CD14-positive monocyte (primary cell): ENCODE results near the gene PCCB. TPM values are rescaled to one million over a fixed set of nuclear protein-coding genes. Genes with fewer than 3 reads are reported as not detected.

Experiments used
- DNase-seq, 3 donors: peaks; one replicate each; pipeline ENCODE4 v3.0.0-alpha.2; 2011 to 2022
- H2AFZ ChIP-seq: 2 replicates; pipeline ENCODE4 v1.6.0; 2012; ENCODE audit warnings: mild to moderate bottlenecking, low read depth, low read length, inconsistent platforms; ENCODE audit not compliant: insufficient read depth, poor library complexity, severe bottlenecking
- H3K27ac ChIP-seq, 2 donors: 1 replicate in 1 of 2; 2 replicates in 1 of 2; pipeline ENCODE4 v1.5.1; 2012 to 2013; ENCODE audit warnings: low read length in 2 of 2, control low read depth in 1 of 2, inconsistent platforms in 1 of 2, low read depth in 1 of 2, mild to moderate bottlenecking in 1 of 2
- H3K27me3 ChIP-seq, 2 donors: one replicate each; pipeline versions ENCODE4 v1.6.0 to v1.6.1; 2011 to 2013; ENCODE audit warnings: low read length in 2 of 2; ENCODE audit not compliant: control insufficient read depth in 2 of 2, insufficient read depth in 2 of 2
- H3K36me3 ChIP-seq, 2 donors: replicated peaks in 1 of 2; 1 replicate in 1 of 2; 2 replicates in 1 of 2; pipeline versions ENCODE4 v1.5.1 to v1.6.1; 2012 to 2013; ENCODE audit warnings: low read length in 2 of 2, control low read depth in 1 of 2, inconsistent platforms in 1 of 2, mild to moderate bottlenecking in 1 of 2; ENCODE audit not compliant: insufficient read depth in 2 of 2, control insufficient read depth in 1 of 2
- H3K4me1 ChIP-seq, 2 donors: 1 replicate in 1 of 2; 2 replicates in 1 of 2; pipeline versions ENCODE4 v1.5.1 to v1.6.1; 2012 to 2013; ENCODE audit warnings: low read length in 2 of 2, control low read depth in 1 of 2, inconsistent platforms in 1 of 2, mild to moderate bottlenecking in 1 of 2, moderate library complexity in 1 of 2; ENCODE audit not compliant: insufficient read depth in 2 of 2, control insufficient read depth in 1 of 2
- H3K4me2 ChIP-seq: replicated peaks from 2 replicates; pipeline ENCODE3; 2012; ENCODE audit warnings: low read length, moderate library complexity, mild to moderate bottlenecking; ENCODE audit not compliant: poor library complexity, severe bottlenecking; ENCODE audit errors: extremely low read depth
- H3K4me3 ChIP-seq, 3 experiments: fragments of 200-600 bp in 1 of 3; sonication (generic) in 1 of 3; replicated peaks in 1 of 3; 1 replicate in 2 of 3; 2 replicates in 1 of 3; pipeline ENCODE4 v1.5.1; 2011 to 2013; ENCODE audit warnings: low read length in 3 of 3, mild to moderate bottlenecking in 3 of 3, control low read depth in 2 of 3, low read depth in 2 of 3, inconsistent platforms in 1 of 3, moderate library complexity in 1 of 3
- H3K79me2 ChIP-seq: 2 replicates; pipeline ENCODE4 v1.6.0; 2012; ENCODE audit warnings: mild to moderate bottlenecking, control low read depth, inconsistent platforms, low read length, moderate library complexity; ENCODE audit not compliant: insufficient read depth
- H3K9ac ChIP-seq: 2 replicates; pipeline ENCODE4 v1.6.0; 2017; ENCODE audit warnings: low read length, mild to moderate bottlenecking; ENCODE audit not compliant: insufficient read depth, poor library complexity, severe bottlenecking
- H3K9me3 ChIP-seq, 2 donors: replicated peaks in 1 of 2; 1 replicate in 1 of 2; 2 replicates in 1 of 2; pipeline versions ENCODE4 v1.5.1 to v1.6.1; 2012 to 2013; ENCODE audit warnings: low read length in 2 of 2, control low read depth in 1 of 2; ENCODE audit not compliant: control insufficient read depth in 1 of 2, insufficient read depth in 1 of 2
- H4K20me1 ChIP-seq: 2 replicates; pipeline ENCODE4 v1.6.0; 2012; ENCODE audit warnings: mild to moderate bottlenecking, low read length, control low read depth, moderate library complexity; ENCODE audit not compliant: insufficient read depth
- H3K27ac Mint-ChIP-seq, 7 donors: one replicate each; pipeline ENCODE4 v1.8.0; 2020; ENCODE audit warnings: mild to moderate bottlenecking in 7 of 7, mixed read lengths in 7 of 7, moderate library complexity in 6 of 7, inconsistent platforms in 2 of 7
- H3K27me3 Mint-ChIP-seq, 3 donors: one replicate each; pipeline ENCODE4 v1.8.0; 2021 to 2022; ENCODE audit warnings: low read depth in 3 of 3, mild to moderate bottlenecking in 3 of 3, mixed read lengths in 3 of 3, moderate library complexity in 3 of 3, inconsistent platforms in 1 of 3
- H3K36me3 Mint-ChIP-seq, 2 donors: one replicate each; pipeline ENCODE4 v1.8.0; 2020; ENCODE audit warnings: mixed read lengths in 2 of 2, inconsistent platforms in 1 of 2, mild to moderate bottlenecking in 1 of 2
- H3K4me1 Mint-ChIP-seq: one replicate; pipeline ENCODE4 v1.8.0; 2020; ENCODE audit warnings: mild to moderate bottlenecking, mixed read lengths
- H3K4me3 Mint-ChIP-seq, 2 donors: one replicate each; pipeline ENCODE4 v1.8.0; 2020; ENCODE audit warnings: mild to moderate bottlenecking in 2 of 2, mixed read lengths in 2 of 2, moderate library complexity in 1 of 2
- H3K9me3 Mint-ChIP-seq, 7 donors: one replicate each; pipeline ENCODE4 v1.8.0; 2020 to 2022; ENCODE audit warnings: mixed read lengths in 7 of 7, mild to moderate bottlenecking in 6 of 7, moderate library complexity in 6 of 7, inconsistent platforms in 2 of 7
- CTCF ChIP-seq: fragments of 200-600 bp; IDR thresholded peaks from one replicate; pipeline ENCODE4 v1.8.0; 2022; ENCODE audit warnings: antibody characterized with exemption, mild to moderate bottlenecking
- WGBS: methylation state at CpG from one replicate; pipeline ENCODE4 v1.1.5; 2013; ENCODE audit warnings: missing lambda C conversion rate; ENCODE audit not compliant: insufficient coverage; 5-methylcytosine and 5-hydroxymethylcytosine counted together
- intact Hi-C, 2 donors: fragments of 100-400 bp; cut with micrococcal nuclease; formaldehyde crosslinking; loops; one replicate each; pipeline versions ENCODE4 v1.15.0 to v1.15.1; 2023
- polyA plus RNA-seq, 3 donors: library from polyadenylated mRNA; depleted of rRNA in 1 of 3; unstranded in 2 of 3; stranded (reverse) in 1 of 3; fragments of 300-500 nt in 2 of 3; fragments of >200 nt in 1 of 3; fragmentation: Illumina TruSeq in 2 of 3; gene quantifications; 1 replicate in 2 of 3; 2 replicates in 1 of 3; pipeline ENCODE4 v1.2.3, GENCODE V29; 2012 to 2021

The PCCB gene
- polyA plus RNA-seq, 3 donors: 13.1 to 41.7 (median 31.6) TPM

GRCh38 chr3:136377508-136377907, 127.4 kb downstream of the PCCB start:
- H3K36me3 Mint-ChIP-seq: peaks cover 20 to 43% of the 10 kb centered on the region in 2 donors
- no peak for TF ChIP-seq CTCF
- Histone ChIP-seq H4K20me1 (no peaks in the 10 kb centered on the region), H3K27me3 (no peaks in the 10 kb centered on the region), H3K27ac (no peak overlapping the region), H3K4me1 (no peaks in the 10 kb centered on the region), H2AFZ (no peak overlapping the region), H3K4me2 (no peak overlapping the region), H3K79me2 (no peaks in the 10 kb centered on the region), H3K4me3 (no peak overlapping the region), H3K36me3 (peaks cover 4 to 14% of the 10 kb centered on the region in 2 donors), H3K9me3 (no peaks in the 10 kb centered on the region), H3K9ac (no peak overlapping the region)
- no CpG with 5 or more reads among the region's 2 CpGs for WGBS
- no peak overlapping the region for H3K27ac Mint-ChIP-seq
- H3K4me1 Mint-ChIP-seq: no peaks in the 10 kb centered on the region
- no peak overlapping the region for H3K4me3 Mint-ChIP-seq
- DNase-seq: no peak
- no peaks in the 10 kb centered on the region for H3K27me3 Mint-ChIP-seq
- intact Hi-C loops: no loop called here
- peaks cover 0 to 9% (median 3%) of the 10 kb centered on the region in 7 donors for H3K9me3 Mint-ChIP-seq

DNA sequence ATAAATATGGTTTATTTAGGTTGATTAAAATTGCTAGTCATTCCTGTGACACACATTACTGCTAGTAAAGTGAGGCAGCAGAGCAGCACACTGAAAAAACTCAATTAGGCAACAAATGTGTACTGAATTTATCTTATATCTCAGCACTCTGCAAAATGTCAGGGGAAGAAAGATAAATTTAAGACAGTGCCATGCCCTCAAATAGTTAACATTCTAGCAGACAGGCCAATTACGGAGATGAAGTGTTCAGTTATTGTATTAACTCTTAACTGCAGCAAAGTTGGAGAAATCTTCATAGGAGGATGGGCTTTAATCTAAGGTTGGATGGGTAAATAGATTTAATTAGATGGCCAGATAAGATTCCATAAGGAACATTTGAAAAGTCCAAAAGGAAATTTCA, 127.9 kb downstream of the PCCB start:
- Histone ChIP-seq H3K9ac (no peak overlapping the region), H3K4me2 (no peak overlapping the region), H3K79me2 (no peaks in the 10 kb centered on the region), H3K27me3 (no peaks in the 10 kb centered on the region), H3K9me3 (no peaks in the 10 kb centered on the region), H3K4me3 (no peak overlapping the region), H3K36me3 (peaks cover 4 to 14% of the 10 kb centered on the region in 2 donors), H2AFZ (no peak overlapping the region), H3K27ac (no peak overlapping the region), H4K20me1 (no peaks in the 10 kb centered on the region), H3K4me1 (no peaks in the 10 kb centered on the region)
- TF ChIP-seq CTCF: no peak
- peaks cover 18 to 41% of the 10 kb centered on the region in 2 donors for H3K36me3 Mint-ChIP-seq
- no peaks in the 10 kb centered on the region for H3K27me3 Mint-ChIP-seq
- no peaks in the 10 kb centered on the region for H3K4me1 Mint-ChIP-seq
- WGBS: no CpG with 5 or more reads among the region's 1 CpG
- no peak overlapping the region for H3K27ac Mint-ChIP-seq
- no peak for DNase-seq
- intact Hi-C loops: no loop called here
- peaks cover 0 to 7% (median 3%) of the 10 kb centered on the region in 7 donors for H3K9me3 Mint-ChIP-seq
- H3K4me3 Mint-ChIP-seq: no peak overlapping the region

Other genes starting within 250 kb of the PCCB start
- gene MSL2, start 54.0 kb upstream of the PCCB start, polyA plus RNA-seq: 10 to 100 TPM; 13.3 to 25.5 (median 15.9) TPM